ENCODE data around the gene CPED1.
"Not testable (repeated sequence)": the region's sequence is repeated elsewhere in the genome, so short reads cannot be mapped to it uniquely, and the experiment has no call there.

Gene CPED1

DNA sequence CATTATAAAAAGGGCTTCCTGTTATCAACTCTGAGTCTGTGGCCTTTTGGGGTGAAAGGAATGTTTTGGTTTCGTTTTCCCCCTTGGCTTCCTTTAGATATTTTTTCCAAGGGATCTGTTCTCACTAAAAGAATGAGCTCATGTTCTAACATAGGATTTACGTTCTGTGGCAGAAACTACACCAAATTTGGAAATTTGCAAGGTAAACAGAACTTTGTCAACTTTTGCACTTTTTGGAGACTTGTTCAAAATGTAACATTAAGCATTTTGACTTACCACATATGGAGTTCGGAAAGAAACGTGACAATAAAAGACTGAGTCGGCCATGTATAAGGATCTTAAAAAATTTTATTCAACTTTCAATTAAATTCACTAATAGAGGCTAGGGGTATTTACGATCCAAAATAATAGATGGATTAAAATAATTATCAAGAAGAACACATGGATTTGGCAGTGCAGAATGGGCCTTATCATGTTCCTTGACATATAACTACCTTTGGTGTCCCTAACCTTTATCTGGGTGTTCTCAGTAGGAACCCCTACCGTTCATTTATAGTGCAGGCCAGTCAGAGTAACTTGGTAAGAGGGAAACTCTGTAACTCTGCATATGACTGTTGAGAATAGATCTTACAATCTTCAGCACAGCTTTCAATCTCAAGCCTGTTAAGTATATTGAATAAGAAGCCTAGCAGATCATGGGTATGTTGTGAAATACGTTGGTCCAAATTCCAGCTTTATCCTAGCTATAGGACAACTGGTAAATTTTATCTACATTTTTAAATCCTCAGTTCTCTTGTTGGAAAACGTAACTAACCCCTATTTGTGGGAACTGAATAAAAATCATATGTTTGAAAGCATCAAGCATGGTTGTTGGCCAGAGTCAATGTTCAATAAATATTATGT lies 11.8 kb downstream of the CPED1 start:
- no peaks in the 10 kb centered on the region for H3K27me3 ChIP-seq (ENCODE audit: insufficient read depth, low read length)
- H3K27ac ChIP-seq (ENCODE audit: low read length), result no peak overlapping the region
- H3K4me3 ChIP-seq (ENCODE audit: low read length), result no peak overlapping the region
- no peak overlapping the region for H3K9ac ChIP-seq (ENCODE audit: low read depth, low read length)
- no peaks in the 10 kb centered on the region for H3K9me3 ChIP-seq (ENCODE audit: insufficient read depth, low read depth, low read length)
- H3K4me1 ChIP-seq (ENCODE audit: insufficient read depth, low read length), result no peaks in the 10 kb centered on the region
- no peaks in the 10 kb centered on the region for H3K36me3 ChIP-seq (ENCODE audit: insufficient read depth, low read depth, low read length)

DNA sequence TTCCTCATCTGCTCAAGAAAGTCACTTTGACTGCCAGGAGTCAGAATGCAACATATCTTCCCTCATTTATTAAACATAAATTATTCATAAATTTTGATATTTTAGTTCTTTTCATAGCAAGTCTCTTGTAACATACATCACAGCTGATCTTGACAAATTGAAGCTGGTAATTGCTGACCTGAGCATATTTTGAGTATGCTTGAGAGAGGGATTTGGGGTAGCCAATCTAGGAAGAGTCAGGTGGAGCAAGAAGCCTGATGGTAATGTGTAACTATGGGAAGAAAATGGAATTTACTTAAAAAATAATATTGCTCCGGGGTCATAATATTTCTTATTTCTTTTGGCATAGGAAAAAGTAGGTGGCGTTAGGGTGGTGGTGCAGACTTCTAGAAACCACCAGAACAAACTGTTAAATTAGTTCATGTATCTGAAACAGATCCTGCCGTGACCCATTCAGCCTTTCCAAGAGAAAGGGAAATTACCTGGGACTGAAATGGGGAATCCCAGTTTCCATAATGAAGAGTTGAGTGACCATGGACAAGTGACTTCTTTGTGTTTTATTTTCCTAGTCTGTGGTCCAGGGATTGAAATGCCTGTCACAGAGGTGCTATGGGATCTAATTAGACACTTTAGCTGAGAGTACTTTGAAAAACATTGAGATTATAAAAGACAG lies 12.9 kb downstream of the CPED1 start:
- Histone ChIP-seq H3K9ac (ENCODE audit: low read depth, low read length) (no peak overlapping the region), H3K4me3 (ENCODE audit: low read length) (no peak overlapping the region), H3K27ac (ENCODE audit: low read length) (no peak overlapping the region), H3K27me3 (ENCODE audit: insufficient read depth, low read length) (no peaks in the 10 kb centered on the region), H3K4me1 (ENCODE audit: insufficient read depth, low read length) (peaks cover under 1% of the 10 kb centered on the region), H3K36me3 (ENCODE audit: insufficient read depth, low read depth, low read length) (no peaks in the 10 kb centered on the region), H3K9me3 (ENCODE audit: insufficient read depth, low read depth, low read length) (no peaks in the 10 kb centered on the region)

DNA sequence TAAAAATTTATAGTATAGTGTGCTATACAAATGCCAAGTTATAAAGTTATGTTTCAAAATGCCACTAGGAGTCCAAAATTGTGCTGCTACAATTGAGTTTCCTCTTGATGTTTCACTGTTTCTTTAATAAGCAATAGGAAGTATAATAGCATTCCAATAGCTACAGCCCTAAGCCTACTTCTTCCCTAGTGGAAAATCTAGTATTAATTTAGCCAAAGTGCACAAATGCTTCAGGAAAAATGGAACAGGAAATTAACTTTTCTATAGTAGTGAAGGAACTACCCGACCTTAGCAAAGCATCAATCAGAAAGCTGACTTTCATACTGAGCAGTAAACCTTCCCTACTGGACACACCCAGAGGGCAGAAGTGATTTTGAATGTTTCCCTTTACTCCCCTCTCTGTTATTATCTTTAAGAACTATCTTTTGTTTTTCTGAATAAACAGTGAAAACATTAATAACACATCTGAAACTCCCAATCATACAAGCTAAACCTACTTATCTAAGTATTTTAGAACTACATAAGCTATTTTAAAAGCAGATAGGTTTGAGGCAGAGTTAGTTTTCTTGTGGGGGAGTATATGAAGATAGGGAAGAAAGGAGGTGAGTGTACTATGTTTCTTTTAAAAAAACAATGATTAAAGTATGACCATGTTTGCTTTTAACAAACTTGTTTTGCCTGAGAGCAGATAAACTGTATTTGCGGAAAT lies 13.7 kb downstream of the CPED1 start:
- Histone ChIP-seq H3K4me1 (ENCODE audit: insufficient read depth, low read length) (peaks cover 8% of the 10 kb centered on the region), H3K27me3 (ENCODE audit: insufficient read depth, low read length) (no peaks in the 10 kb centered on the region), H3K27ac (ENCODE audit: low read length) (no peak overlapping the region), H3K9me3 (ENCODE audit: insufficient read depth, low read depth, low read length) (no peaks in the 10 kb centered on the region), H3K36me3 (ENCODE audit: insufficient read depth, low read depth, low read length) (no peaks in the 10 kb centered on the region), H3K4me3 (ENCODE audit: low read length) (no peak overlapping the region), H3K9ac (ENCODE audit: low read depth, low read length) (no peak overlapping the region)

DNA sequence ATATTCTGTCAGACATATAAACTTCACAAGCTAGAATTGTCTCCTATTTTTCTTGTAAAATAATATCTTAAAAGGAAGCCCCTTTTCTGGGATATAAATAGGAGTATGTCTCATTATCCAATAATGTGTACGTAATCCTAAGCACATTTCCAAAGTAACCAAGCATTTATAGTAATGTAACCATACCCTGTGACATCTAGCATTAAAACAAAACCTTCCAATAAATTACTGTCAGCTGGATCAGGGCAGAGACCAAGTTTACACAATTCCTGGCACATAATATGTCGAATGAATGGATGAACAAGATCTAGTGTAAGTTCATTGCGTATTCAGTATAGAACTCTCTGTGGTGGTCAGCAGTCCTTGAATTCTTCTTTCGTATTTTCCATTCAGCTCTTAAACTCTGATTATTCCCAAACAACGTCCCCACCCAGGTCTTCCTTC lies 14.3 kb downstream of the CPED1 start:
- no peak overlapping the region for H3K4me3 ChIP-seq (ENCODE audit: low read length)
- H3K36me3 ChIP-seq (ENCODE audit: insufficient read depth, low read depth, low read length), result no peaks in the 10 kb centered on the region
- no peak overlapping the region for H3K27ac ChIP-seq (ENCODE audit: low read length)
- peaks cover 8% of the 10 kb centered on the region for H3K4me1 ChIP-seq (ENCODE audit: insufficient read depth, low read length)
- no peaks in the 10 kb centered on the region for H3K27me3 ChIP-seq (ENCODE audit: insufficient read depth, low read length)
- no peak overlapping the region for H3K9ac ChIP-seq (ENCODE audit: low read depth, low read length)
- H3K9me3 ChIP-seq (ENCODE audit: insufficient read depth, low read depth, low read length), result no peaks in the 10 kb centered on the region

DNA sequence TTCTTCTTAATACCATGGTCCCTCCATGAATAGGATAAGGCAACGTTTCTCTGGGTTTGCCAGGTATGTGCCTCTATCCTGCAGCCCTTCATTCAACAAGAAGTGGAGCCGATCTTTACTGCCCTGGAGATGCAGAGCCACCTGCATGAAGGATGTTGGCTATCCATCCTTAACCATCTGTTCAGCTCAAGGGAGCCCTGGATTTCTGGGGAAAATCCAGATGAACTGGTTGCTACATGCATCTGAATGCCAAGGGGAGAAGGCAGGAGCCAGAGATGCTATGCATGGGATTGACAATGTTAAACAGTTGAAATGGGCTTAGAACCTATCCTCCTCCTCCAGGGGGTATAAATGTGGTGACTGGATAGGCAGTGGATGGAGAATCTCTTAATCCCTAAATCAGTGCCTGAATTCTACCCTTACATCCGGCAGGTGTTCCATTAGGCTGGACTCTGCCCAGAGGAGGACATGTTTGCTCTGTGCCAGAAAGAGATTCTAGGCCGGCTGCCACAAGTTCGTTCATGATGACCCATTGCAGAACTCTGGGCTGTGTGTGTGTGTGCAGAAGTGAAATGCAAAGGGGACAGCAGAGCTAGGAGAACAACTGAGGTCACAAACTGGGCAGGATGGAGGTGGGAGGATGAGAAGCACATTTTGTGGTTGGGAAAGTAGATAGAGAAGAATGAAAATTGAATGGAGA lies 15.6 kb downstream of the CPED1 start:
- Histone ChIP-seq H3K27me3 (ENCODE audit: insufficient read depth, low read length) (no peaks in the 10 kb centered on the region), H3K36me3 (ENCODE audit: insufficient read depth, low read depth, low read length) (no peaks in the 10 kb centered on the region), H3K9me3 (ENCODE audit: insufficient read depth, low read depth, low read length) (no peaks in the 10 kb centered on the region), H3K4me1 (ENCODE audit: insufficient read depth, low read length) (peaks cover 8% of the 10 kb centered on the region), H3K9ac (ENCODE audit: low read depth, low read length) (no peak overlapping the region), H3K27ac (ENCODE audit: low read length) (no peak overlapping the region), H3K4me3 (ENCODE audit: low read length) (no peak overlapping the region)

DNA sequence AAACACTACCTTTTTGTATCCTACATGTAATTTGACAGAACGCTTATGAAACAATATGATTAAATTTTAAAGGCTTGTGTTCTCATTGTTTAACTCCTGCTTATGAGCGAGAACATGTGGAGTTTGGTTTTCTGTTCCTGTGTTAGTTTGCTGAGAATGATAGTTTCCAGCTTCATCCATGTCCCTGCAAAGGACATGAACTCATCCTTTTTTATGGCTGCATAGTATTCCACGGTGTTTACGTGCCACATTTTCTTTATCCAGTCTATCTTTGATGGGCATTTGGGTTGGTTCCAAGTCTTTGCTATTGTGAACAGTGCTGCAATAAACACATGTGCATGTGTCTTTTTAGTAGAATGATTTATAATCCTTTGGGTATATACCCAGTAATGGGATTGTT lies 16.5 kb downstream of the CPED1 start:
- H3K4me1 ChIP-seq (ENCODE audit: insufficient read depth, low read length); H3K27me3 ChIP-seq (ENCODE audit: insufficient read depth, low read length); H3K9ac ChIP-seq (ENCODE audit: low read depth, low read length); H3K9me3 ChIP-seq (ENCODE audit: insufficient read depth, low read depth, low read length); H3K36me3 ChIP-seq (ENCODE audit: insufficient read depth, low read depth, low read length); H3K27ac ChIP-seq (ENCODE audit: low read length); H3K4me3 ChIP-seq (ENCODE audit: low read length): not testable (repeated sequence)

DNA sequence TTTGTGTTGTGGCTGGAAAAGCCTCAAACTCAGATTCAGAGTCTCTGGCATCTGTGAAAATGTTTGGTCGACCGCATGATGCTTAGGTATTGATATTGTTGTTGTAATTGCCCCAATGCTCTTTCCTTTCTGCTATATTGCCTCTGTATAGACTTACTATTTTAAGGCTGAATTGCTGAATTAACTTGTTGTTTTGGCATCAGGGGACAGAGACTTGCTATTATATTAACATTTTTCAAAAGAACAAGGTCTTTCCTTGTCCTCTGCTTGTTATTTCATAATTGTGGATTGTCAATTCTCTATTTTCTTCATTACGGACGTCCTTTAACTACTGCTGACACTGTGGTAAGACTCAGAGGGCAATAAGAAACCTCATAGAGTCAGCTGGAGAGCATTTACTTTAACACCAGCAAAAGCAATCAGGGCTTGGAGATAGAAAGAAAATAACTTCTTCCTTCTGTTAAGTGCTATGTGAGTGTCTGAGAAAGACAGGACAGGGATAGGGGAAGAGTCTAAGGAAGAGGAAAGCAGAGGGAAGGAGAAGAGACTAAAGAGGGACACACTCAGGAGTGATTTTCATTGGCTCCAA lies 17.6 kb downstream of the CPED1 start:
- H3K27ac ChIP-seq (ENCODE audit: low read length), result no peak overlapping the region

DNA sequence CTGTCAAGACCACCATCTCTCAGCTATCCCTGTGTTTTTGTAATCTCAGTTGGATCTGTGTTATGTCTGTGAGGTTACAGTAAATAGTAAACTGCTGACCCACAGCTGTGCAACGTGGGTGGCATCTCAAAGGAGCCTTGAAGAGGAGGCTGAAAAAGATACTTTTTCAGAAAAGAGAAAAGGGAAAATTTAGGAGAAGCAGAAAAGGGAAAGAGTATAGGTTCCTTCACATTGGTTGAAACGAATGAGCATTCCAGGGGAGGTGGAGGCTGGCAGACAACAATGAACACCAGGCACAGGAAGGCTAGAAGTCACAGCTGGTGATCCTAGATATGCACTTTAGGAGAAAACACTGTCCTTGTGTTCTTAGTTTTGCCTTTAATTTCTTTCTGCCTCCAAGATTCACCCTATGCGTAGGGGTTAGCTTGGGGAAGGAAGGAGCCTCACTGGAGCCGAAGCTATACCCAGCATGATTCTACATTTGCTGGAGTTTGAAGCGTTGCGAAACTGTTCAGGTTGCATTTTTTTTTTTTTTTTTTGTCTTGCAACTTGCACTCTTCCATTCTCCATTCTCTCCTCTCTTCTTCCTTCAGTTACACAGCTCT lies 18.3 kb downstream of the CPED1 start:
- H3K27me3 ChIP-seq (ENCODE audit: insufficient read depth, low read length), result no peaks in the 10 kb centered on the region
- H3K9ac ChIP-seq (ENCODE audit: low read depth, low read length), result no peak overlapping the region
- no peaks in the 10 kb centered on the region for H3K9me3 ChIP-seq (ENCODE audit: insufficient read depth, low read depth, low read length)
- no peaks in the 10 kb centered on the region for H3K36me3 ChIP-seq (ENCODE audit: insufficient read depth, low read depth, low read length)
- H3K4me1 ChIP-seq (ENCODE audit: insufficient read depth, low read length), result peaks cover 8% of the 10 kb centered on the region
- H3K27ac ChIP-seq (ENCODE audit: low read length), result no peak overlapping the region
- no peak overlapping the region for H3K4me3 ChIP-seq (ENCODE audit: low read length)

More for the DNA sequence above, 17.6 kb downstream of the CPED1 start:
- no peaks in the 10 kb centered on the region for H3K36me3 ChIP-seq (ENCODE audit: insufficient read depth, low read depth, low read length)
- H3K9me3 ChIP-seq (ENCODE audit: insufficient read depth, low read depth, low read length), result no peaks in the 10 kb centered on the region
- H3K4me3 ChIP-seq (ENCODE audit: low read length), result no peak overlapping the region
- no peak overlapping the region for H3K9ac ChIP-seq (ENCODE audit: low read depth, low read length)
- H3K27me3 ChIP-seq (ENCODE audit: insufficient read depth, low read length), result no peaks in the 10 kb centered on the region
- peaks cover 8% of the 10 kb centered on the region for H3K4me1 ChIP-seq (ENCODE audit: insufficient read depth, low read length)

DNA sequence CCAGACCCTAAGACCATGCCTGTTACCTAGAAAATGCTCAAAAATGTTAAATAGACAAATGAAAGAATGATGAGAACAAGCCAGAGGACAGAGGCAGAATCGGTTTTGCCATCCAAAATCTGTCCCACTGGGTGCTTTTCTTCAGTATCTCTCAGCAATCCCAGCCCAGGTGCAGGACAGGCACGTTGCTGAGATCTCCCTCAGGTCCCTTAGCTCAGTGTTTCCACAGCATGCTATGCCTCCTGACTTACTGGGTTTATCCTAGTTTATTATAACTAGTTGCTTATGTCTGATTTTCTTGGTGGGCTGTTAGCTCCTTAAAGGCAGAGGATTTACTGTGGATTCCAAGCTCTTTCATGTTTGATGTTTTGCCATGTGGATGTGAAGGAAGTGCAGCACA lies 20.3 kb downstream of the CPED1 start:
- H3K9ac ChIP-seq (ENCODE audit: low read depth, low read length), result no peak overlapping the region
- no peaks in the 10 kb centered on the region for H3K36me3 ChIP-seq (ENCODE audit: insufficient read depth, low read depth, low read length)
- no peak overlapping the region for H3K27ac ChIP-seq (ENCODE audit: low read length)
- peaks cover 8% of the 10 kb centered on the region for H3K4me1 ChIP-seq (ENCODE audit: insufficient read depth, low read length)
- H3K4me3 ChIP-seq (ENCODE audit: low read length), result no peak overlapping the region
- no peaks in the 10 kb centered on the region for H3K9me3 ChIP-seq (ENCODE audit: insufficient read depth, low read depth, low read length)
- H3K27me3 ChIP-seq (ENCODE audit: insufficient read depth, low read length), result no peaks in the 10 kb centered on the region

DNA sequence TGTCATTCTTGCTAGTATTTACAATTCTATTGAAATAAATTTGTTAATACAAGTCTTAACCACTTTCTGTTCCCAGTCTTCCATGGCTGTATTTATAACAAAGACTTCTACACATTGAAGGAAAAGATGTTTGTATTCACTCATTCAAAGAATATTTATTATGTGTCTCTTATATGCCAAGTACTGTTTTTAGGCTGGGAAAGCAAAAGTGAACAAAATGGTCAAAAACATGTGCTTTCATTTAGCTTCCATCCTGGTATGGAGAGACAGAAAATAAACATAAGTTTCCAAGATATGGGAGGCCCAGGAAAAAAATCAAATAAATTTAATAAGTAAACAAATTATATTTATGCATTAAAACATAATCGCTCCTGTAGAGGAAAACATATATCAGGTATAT lies 22.9 kb downstream of the CPED1 start:
- Histone ChIP-seq H3K36me3 (ENCODE audit: insufficient read depth, low read depth, low read length) (no peaks in the 10 kb centered on the region), H3K4me1 (ENCODE audit: insufficient read depth, low read length) (peaks cover 8% of the 10 kb centered on the region), H3K9ac (ENCODE audit: low read depth, low read length) (no peak overlapping the region), H3K27ac (ENCODE audit: low read length) (no peak overlapping the region), H3K9me3 (ENCODE audit: insufficient read depth, low read depth, low read length) (no peaks in the 10 kb centered on the region), H3K27me3 (ENCODE audit: insufficient read depth, low read length) (no peaks in the 10 kb centered on the region), H3K4me3 (ENCODE audit: low read length) (no peak overlapping the region)
